NB4 (cell line): ENCODE measurements around the gene OR51I2.

Experiments
- CTCF ChIP-seq: IDR thresholded peaks from one replicate; pipeline ENCODE4 v1.5.1; 2012; ENCODE audit warnings: low read depth, low read length
- MAX ChIP-seq: IDR thresholded peaks from 2 replicates; pipeline ENCODE4 v1.6.1; 2011; ENCODE audit warnings: low read depth, low read length
- MYC ChIP-seq: IDR thresholded peaks from 2 replicates; pipeline ENCODE4 v1.6.1; 2011; ENCODE audit warnings: low read depth, low read length
- POLR2A ChIP-seq: IDR thresholded peaks from 2 replicates; pipeline ENCODE4 v1.6.1; 2011; ENCODE audit warnings: mild to moderate bottlenecking; ENCODE audit not compliant: insufficient read length; ENCODE audit errors: extremely low read depth

- TF ChIP-seq CTCF, result no peak
- no peak for TF ChIP-seq POLR2A
- TF ChIP-seq MAX, result no peak
- TF ChIP-seq MYC, result no peak
Observed at GRCh38 chr11:5467527-5467926, 18.4 kb downstream of the OR51I2 start.
